Lung (tissue), 12 donors: ENCODE data around the gene KCP. TPM values are rescaled to one million over a fixed set of nuclear protein-coding genes. Genes with fewer than 3 reads are reported as not detected.

ENCODE experiments used
- ATAC-seq: fragments of 200-7000 bp; cut with Tn5 transposase; one replicate; pipeline ENCODE4 v1.9.1; 2020; ENCODE audit warnings: moderate number of reproducible peaks; ENCODE audit not compliant: insufficient read depth, low FRiP score
- DNase-seq, 3 donors: peaks; one replicate each; pipeline ENCODE4 v3.0.0-alpha.2; 2013 to 2017
- H3K27ac ChIP-seq, 2 donors: one replicate each; pipeline ENCODE4 v1.5.1; 2013; ENCODE audit warnings: mild to moderate bottlenecking in 2 of 2, moderate library complexity in 2 of 2, control low read depth in 1 of 2, inconsistent platforms in 1 of 2, low read depth in 1 of 2, low read length in 1 of 2
- H3K27me3 ChIP-seq, 3 donors: one replicate each; pipeline ENCODE4 v1.5.1; 2013; ENCODE audit warnings: low read length in 2 of 3; ENCODE audit not compliant: control insufficient read depth in 3 of 3, insufficient read depth in 3 of 3
- H3K36me3 ChIP-seq, 4 donors: one replicate each; pipeline ENCODE4 v1.5.1; 2013; ENCODE audit warnings: low read length in 4 of 4, mild to moderate bottlenecking in 1 of 4, moderate library complexity in 1 of 4; ENCODE audit not compliant: control insufficient read depth in 4 of 4, insufficient read depth in 4 of 4
- H3K4me1 ChIP-seq, 5 donors: one replicate each; pipeline ENCODE4 v1.5.1; 2013; ENCODE audit warnings: low read length in 5 of 5, mild to moderate bottlenecking in 2 of 5, moderate library complexity in 1 of 5; ENCODE audit not compliant: control insufficient read depth in 5 of 5, insufficient read depth in 5 of 5
- H3K4me3 ChIP-seq: one replicate; pipeline ENCODE4 v1.5.1; 2013; ENCODE audit warnings: mild to moderate bottlenecking, control low read depth, moderate library complexity
- H3K9ac ChIP-seq, 2 donors: one replicate each; pipeline ENCODE4 v1.5.1; 2013; ENCODE audit warnings: low read length in 2 of 2, control low read depth in 1 of 2; ENCODE audit not compliant: insufficient read depth in 1 of 2
- H3K9me3 ChIP-seq, 4 donors: one replicate each; pipeline ENCODE4 v1.5.1; 2013; ENCODE audit warnings: low read length in 3 of 4, mild to moderate bottlenecking in 1 of 4, moderate library complexity in 1 of 4; ENCODE audit not compliant: control insufficient read depth in 4 of 4, insufficient read depth in 3 of 4
- WGBS, 2 donors: extraction: QIAGEN DNeasy Blood & Tissue Kit; methylation state at CpG; one replicate each; pipeline ENCODE4 v1.1.7; 2013; 5-methylcytosine and 5-hydroxymethylcytosine counted together
- polyA plus RNA-seq, 2 donors: library from polyadenylated mRNA; stranded (reverse); fragments of 200-250 nt; gene quantifications; one replicate each; pipeline ENCODE4 v1.2.1, GENCODE V29; 2013
- total RNA-seq, 2 donors: library from RNA; depleted of rRNA in 1 of 2; stranded (reverse); fragments of >200 nt in 1 of 2; gene quantifications; one replicate each; pipeline ENCODE4 v1.2.1, GENCODE V29; 2014 to 2021
- TF ChIP-seq, protein P1 (sequence below): IDR thresholded peaks from 2 replicates; pipeline ENCODE4 v1.5.1; 2012; ENCODE audit warnings: mild to moderate bottlenecking; ENCODE audit errors: control extremely low read depth, extremely low read depth
- donor health status: control.
- donor health status: control.
- donor health status: Bipolar disorder and iron deficiency.
- donor health status: healthy.
- donor health status: DM: yes; HTN: yes; CAD: no.

Gene KCP
- total and polyA plus RNA-seq, 4 donors: 0.22 to 3.9 (median 0.56) TPM

DNA sequence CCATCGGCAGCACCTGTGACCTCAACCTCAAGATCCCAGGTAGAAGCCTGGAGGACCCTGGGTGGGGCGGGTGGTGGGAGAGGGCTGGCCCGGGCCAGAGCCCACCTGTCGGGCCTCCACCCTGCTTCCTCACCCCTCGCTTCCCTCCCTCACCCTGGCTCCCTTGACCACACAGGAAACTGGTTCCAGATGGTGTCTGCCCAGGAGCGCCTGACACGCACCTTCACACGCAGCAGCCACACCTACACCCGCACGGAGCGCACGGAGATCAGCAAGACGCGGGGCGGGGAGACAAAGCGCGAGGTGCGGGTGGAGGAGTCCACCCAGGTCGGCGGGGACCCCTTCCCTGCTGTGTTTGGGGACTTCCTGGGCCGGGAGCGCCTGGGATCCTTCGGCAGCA, 56.7 kb downstream of the KCP start:
- no peak for DNase-seq
- Histone ChIP-seq H3K9ac (no peak overlapping the region), H3K27ac (no peak overlapping the region), H3K4me1 (no peaks in the 10 kb centered on the region), H3K27me3 (no peaks in the 10 kb centered on the region), H3K4me3 (no peak overlapping the region), H3K9me3 (no peaks in the 10 kb centered on the region), H3K36me3 (peaks cover 0 to 34% (median 10%) of the 10 kb centered on the region in 4 donors)
- TF ChIP-seq, protein P1, sequence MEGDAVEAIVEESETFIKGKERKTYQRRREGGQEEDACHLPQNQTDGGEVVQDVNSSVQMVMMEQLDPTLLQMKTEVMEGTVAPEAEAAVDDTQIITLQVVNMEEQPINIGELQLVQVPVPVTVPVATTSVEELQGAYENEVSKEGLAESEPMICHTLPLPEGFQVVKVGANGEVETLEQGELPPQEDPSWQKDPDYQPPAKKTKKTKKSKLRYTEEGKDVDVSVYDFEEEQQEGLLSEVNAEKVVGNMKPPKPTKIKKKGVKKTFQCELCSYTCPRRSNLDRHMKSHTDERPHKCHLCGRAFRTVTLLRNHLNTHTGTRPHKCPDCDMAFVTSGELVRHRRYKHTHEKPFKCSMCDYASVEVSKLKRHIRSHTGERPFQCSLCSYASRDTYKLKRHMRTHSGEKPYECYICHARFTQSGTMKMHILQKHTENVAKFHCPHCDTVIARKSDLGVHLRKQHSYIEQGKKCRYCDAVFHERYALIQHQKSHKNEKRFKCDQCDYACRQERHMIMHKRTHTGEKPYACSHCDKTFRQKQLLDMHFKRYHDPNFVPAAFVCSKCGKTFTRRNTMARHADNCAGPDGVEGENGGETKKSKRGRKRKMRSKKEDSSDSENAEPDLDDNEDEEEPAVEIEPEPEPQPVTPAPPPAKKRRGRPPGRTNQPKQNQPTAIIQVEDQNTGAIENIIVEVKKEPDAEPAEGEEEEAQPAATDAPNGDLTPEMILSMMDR: no peak
- no peak for ATAC-seq
- WGBS, 2 donors: 64 to 75% methylated on average over 23 of the region's 23 CpGs

- peaks cover 0 to 34% (median 10%) of the 10 kb centered on the region in 4 donors for H3K36me3 ChIP-seq
- TF ChIP-seq, protein P1: no peak
- whole genome bisulfite sequencing, 2 donors: 91 to 92% methylated on average over 28 of the region's 28 CpGs
- DNase-seq: no peak
- no peaks in the 10 kb centered on the region for H3K27me3 ChIP-seq
- H3K27ac ChIP-seq: no peak overlapping the region
- no peak overlapping the region for H3K9ac ChIP-seq
- H3K4me3 ChIP-seq: no peak overlapping the region
- H3K9me3 ChIP-seq: no peaks in the 10 kb centered on the region
- H3K4me1 ChIP-seq: no peaks in the 10 kb centered on the region
- no peak for ATAC-seq
These were observed 57.8 kb downstream of the KCP start for GRCh38 chr7:128852537-128853254.

DNA sequence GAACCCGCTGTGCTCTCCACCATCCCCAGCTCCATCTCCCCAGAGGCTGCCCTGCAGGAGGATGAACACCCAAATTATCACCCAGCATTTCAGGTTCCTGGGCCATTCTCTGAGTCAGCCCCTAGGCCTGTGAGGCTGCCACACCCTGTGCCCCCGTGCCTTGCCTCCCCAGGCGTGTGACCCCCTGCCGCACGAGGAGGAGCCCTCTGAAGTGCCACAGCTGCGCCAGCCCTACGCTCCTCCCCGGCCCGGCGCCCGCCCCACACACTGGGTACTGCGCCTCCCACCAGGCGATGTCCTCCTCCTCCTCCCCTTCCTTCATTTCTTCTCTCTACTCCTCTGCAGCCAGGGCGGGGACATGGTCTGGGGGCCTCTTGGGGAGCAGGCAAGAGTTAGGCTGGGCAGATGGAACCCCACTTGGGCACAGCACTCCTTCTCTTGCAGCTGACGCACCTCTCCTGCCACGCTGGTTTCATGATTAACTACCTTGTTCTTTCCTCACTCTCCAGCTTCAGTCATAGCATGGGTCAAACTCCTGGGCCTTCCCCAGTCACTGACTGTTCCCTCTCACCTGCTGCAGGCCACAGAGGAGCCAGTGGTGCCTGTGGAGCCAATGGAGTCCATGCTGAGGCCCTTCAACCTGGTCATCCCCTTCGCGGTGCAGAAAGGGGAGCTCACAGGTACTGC, 60.6 kb downstream of the KCP start:
- Histone ChIP-seq H3K27ac (no peak overlapping the region), H3K27me3 (no peaks in the 10 kb centered on the region)

More for the DNA sequence above, 60.6 kb downstream of the KCP start:
- no peak overlapping the region for H3K4me3 ChIP-seq
- H3K4me1 ChIP-seq: no peaks in the 10 kb centered on the region
- ATAC-seq (no peak), DNase-seq (no peak)
- H3K9ac ChIP-seq: no peak overlapping the region
- 88 to 92% methylated on average over 18 of the region's 18 CpGs for WGBS, 2 donors
- TF ChIP-seq, protein P1: no peak
- no peaks in the 10 kb centered on the region for H3K9me3 ChIP-seq
- H3K36me3 ChIP-seq: peaks cover 0 to 27% (median 11%) of the 10 kb centered on the region in 4 donors
